ENCODE results near the gene PABPC5. TPM values are rescaled to one million over a fixed set of nuclear protein-coding genes. Genes with fewer than 3 reads are reported as not detected.

Gene PABPC5
- total RNA-seq (ENCODE audit: insufficient read depth, low replicate concordance), result 7.5 TPM

- DNase-seq (ENCODE audit: low spot score), result peak; percentile 90
Measured at GRCh38 chrX:91434351-91435168, at the start of gene PABPC5. TSS of gene PABPC5 (plus strand) at chrX:91434839. CDS start at chrX:91435578, 739 bp downstream.

DNA sequence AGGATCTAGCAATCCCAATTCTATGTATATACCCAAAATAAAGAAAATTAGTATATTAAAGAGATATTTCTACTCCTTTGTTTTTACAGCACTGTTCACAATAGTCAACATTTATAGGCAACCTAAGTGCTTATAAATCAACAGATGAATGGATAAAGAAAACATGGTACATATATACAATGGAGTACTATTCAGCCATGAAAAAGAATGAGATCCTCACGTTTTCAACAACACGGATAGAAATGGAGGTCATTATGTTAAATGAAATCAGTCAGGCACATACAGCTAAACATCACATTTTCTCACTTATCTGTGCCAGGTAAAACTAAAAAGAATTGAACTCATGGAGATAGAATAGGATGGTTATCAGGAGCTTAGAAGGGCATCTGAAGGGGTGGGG, 45.6 kb upstream of the PABPC5 start:
- DNase-seq (ENCODE audit: low spot score), result no peak

DNA sequence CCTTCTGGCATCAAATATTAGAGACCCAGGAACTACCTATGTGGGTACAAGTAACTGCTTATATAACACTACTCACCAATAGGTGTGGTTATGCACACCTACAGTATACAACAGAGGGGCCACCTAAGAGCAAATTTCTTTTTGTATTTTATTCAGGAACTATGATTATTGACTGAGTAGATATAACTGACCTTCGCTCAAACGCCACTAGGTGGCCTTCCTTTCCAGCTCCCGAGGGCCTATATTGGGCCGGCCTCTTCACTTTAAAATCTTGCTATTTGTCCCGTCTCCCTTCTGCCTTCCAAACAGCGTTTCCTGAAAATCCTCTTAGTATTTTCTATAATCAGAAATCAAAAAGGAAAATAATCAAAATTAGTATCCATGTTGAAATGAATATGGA, 19.9 kb upstream of the PABPC5 start:
- DNase-seq (ENCODE audit: low spot score), result no peak

GRCh38 chrX:91435395-91435794, 756 bp downstream of the PABPC5 start:
- peak; percentile 14 for DNase-seq (ENCODE audit: low spot score)

Data from umbilical cord (tissue), 2 donors.